ENCODE results near the gene IMMP2L. TPM values are rescaled to one million over a fixed set of nuclear protein-coding genes. Genes with fewer than 3 reads are reported as not detected.
"Not testable (repeated sequence)": the region's sequence is repeated elsewhere in the genome, so short reads cannot be mapped to it uniquely, and the experiment has no call there.

Gene IMMP2L
- total RNA-seq, 2 donors from 2014 or later = 13.1 to 22.7 TPM

- H3K4me1 ChIP-seq (ENCODE audit: control insufficient read depth in 1 of 2, low read depth in 2 of 2) = peaks cover 8 to 22% of the 10 kb centered on the region in 2 donors
- no peak for ATAC-seq (ENCODE audit: insufficient number of reproducible peaks, low FRiP score, low read depth)
- no peak for TF ChIP-seq CTCF (IDR thresholded peaks at IDR 0.05)
- no peaks in the 10 kb centered on the region for H3K27me3 ChIP-seq (replicated peaks; ENCODE audit: insufficient read depth)
- H3K4me3 ChIP-seq = no peak overlapping the region
- H3K27ac ChIP-seq = no peak overlapping the region
- no peaks in the 10 kb centered on the region for H3K36me3 ChIP-seq
- DNase-seq (ENCODE audit: low spot score) = no peak
- H3K9me3 ChIP-seq = no peaks in the 10 kb centered on the region
Measured at GRCh38 chr7:111292026-111292470, 270.2 kb downstream of the IMMP2L start.

GRCh38 chr7:111290982-111291381 lies 271.3 kb downstream of the IMMP2L start:
- H3K4me1 ChIP-seq (ENCODE audit: control insufficient read depth in 1 of 2, low read depth in 2 of 2) = peaks cover 6 to 15% of the 10 kb centered on the region in 2 donors
- ATAC-seq (ENCODE audit: insufficient number of reproducible peaks, low FRiP score, low read depth) (no peak), DNase-seq (ENCODE audit: low spot score) (no peak)
- no peaks in the 10 kb centered on the region for H3K9me3 ChIP-seq
- no peak for TF ChIP-seq CTCF (IDR thresholded peaks at IDR 0.05)
- no peak overlapping the region for H3K4me3 ChIP-seq
- no peak overlapping the region for H3K27ac ChIP-seq
- no peaks in the 10 kb centered on the region for H3K36me3 ChIP-seq
- no peaks in the 10 kb centered on the region for H3K27me3 ChIP-seq (replicated peaks; ENCODE audit: insufficient read depth)

- H3K27ac ChIP-seq = no peak overlapping the region
- ATAC-seq (ENCODE audit: insufficient number of reproducible peaks, low FRiP score, low read depth) = no peak
- H3K4me1 ChIP-seq (ENCODE audit: control insufficient read depth in 1 of 2, low read depth in 2 of 2) = peaks cover 6 to 15% of the 10 kb centered on the region in 2 donors
- no peak for TF ChIP-seq CTCF (IDR thresholded peaks at IDR 0.05)
- H3K9me3 ChIP-seq = no peaks in the 10 kb centered on the region
- H3K4me3 ChIP-seq = no peak overlapping the region
- H3K36me3 ChIP-seq = no peaks in the 10 kb centered on the region
- H3K27me3 ChIP-seq (replicated peaks; ENCODE audit: insufficient read depth) = no peaks in the 10 kb centered on the region
- DNase-seq (ENCODE audit: low spot score) = no peak
Measured at GRCh38 chr7:111290419-111290818, 271.9 kb downstream of the IMMP2L start.

GRCh38 chr7:111288441-111288840 lies 273.9 kb downstream of the IMMP2L start:
- not testable (repeated sequence) for ATAC-seq (ENCODE audit: insufficient number of reproducible peaks, low FRiP score, low read depth); H3K27me3 ChIP-seq (replicated peaks; ENCODE audit: insufficient read depth); H3K36me3 ChIP-seq; H3K4me3 ChIP-seq; H3K27ac ChIP-seq; H3K9me3 ChIP-seq; DNase-seq (ENCODE audit: low spot score)
- peaks cover 6 to 15% of the 10 kb centered on the region in 2 donors for H3K4me1 ChIP-seq (ENCODE audit: control insufficient read depth in 1 of 2, low read depth in 2 of 2)

GRCh38 chr7:111282626-111283025 lies 279.7 kb downstream of the IMMP2L start:
- peaks cover 0 to 3% of the 10 kb centered on the region in 2 donors for H3K4me1 ChIP-seq (ENCODE audit: control insufficient read depth in 1 of 2, low read depth in 2 of 2)
- no peaks in the 10 kb centered on the region for H3K36me3 ChIP-seq
- no peaks in the 10 kb centered on the region for H3K27me3 ChIP-seq (replicated peaks; ENCODE audit: insufficient read depth)
- DNase-seq (ENCODE audit: low spot score) = no peak
- H3K27ac ChIP-seq = no peak overlapping the region
- TF ChIP-seq CTCF (IDR thresholded peaks at IDR 0.05) = no peak
- no peak overlapping the region for H3K4me3 ChIP-seq
- no peaks in the 10 kb centered on the region for H3K9me3 ChIP-seq
- no peak for ATAC-seq (ENCODE audit: insufficient number of reproducible peaks, low FRiP score, low read depth)

- ATAC-seq (ENCODE audit: insufficient number of reproducible peaks, low FRiP score, low read depth) (no peak), DNase-seq (ENCODE audit: low spot score) (no peak)
- Histone ChIP-seq H3K27me3 (replicated peaks; ENCODE audit: insufficient read depth) (no peaks in the 10 kb centered on the region), H3K36me3 (no peaks in the 10 kb centered on the region), H3K4me1 (ENCODE audit: control insufficient read depth in 1 of 2, low read depth in 2 of 2) (peaks cover 0 to 12% of the 10 kb centered on the region in 2 donors), H3K9me3 (no peaks in the 10 kb centered on the region), H3K27ac (no peak overlapping the region), H3K4me3 (no peak overlapping the region)
- no peak for TF ChIP-seq CTCF (IDR thresholded peaks at IDR 0.05)
Measured at GRCh38 chr7:111274857-111275256, 287.4 kb downstream of the IMMP2L start.

All from thoracic aorta (tissue), 2 donors.